Fibroblast of villous mesenchyme (primary cell): ENCODE results near the gene BANF2. TPM values are rescaled to one million over a fixed set of nuclear protein-coding genes. Genes with fewer than 3 reads are reported as not detected.

Experiments
- DNase-seq: peaks from one replicate; pipeline ENCODE4 v3.0.0-alpha.2; 2010; ENCODE audit warnings: low read depth
- H3K4me3 ChIP-seq: 2 replicates; pipeline ENCODE4 v1.5.1; 2011; ENCODE audit warnings: low read depth, mild to moderate bottlenecking, low read length
- CTCF ChIP-seq: IDR thresholded peaks from 2 replicates; pipeline ENCODE4 v1.5.1; 2012; ENCODE audit warnings: low read depth, mild to moderate bottlenecking, low read length; ENCODE audit not compliant: insufficient read depth
- total RNA-seq: library from RNA; depleted of rRNA; stranded (reverse); fragments of >200 nt; gene quantifications from 2 replicates; pipeline ENCODE4 v1.2.3, GENCODE V29; 2012

BANF2 gene
- not detected in 2 replicates for total RNA-seq

GRCh38 chr20:17699931-17700351, at the start of gene BANF2:
Gene BANF2, plus strand, starts transcription at chr20:17699966. Its CDS starts 25,060 bp downstream, at chr20:17725026.
- DNase-seq, result no peak
- no peak within 1 kb of the TSS for H3K4me3 ChIP-seq
- no peak for TF ChIP-seq CTCF

DNA sequence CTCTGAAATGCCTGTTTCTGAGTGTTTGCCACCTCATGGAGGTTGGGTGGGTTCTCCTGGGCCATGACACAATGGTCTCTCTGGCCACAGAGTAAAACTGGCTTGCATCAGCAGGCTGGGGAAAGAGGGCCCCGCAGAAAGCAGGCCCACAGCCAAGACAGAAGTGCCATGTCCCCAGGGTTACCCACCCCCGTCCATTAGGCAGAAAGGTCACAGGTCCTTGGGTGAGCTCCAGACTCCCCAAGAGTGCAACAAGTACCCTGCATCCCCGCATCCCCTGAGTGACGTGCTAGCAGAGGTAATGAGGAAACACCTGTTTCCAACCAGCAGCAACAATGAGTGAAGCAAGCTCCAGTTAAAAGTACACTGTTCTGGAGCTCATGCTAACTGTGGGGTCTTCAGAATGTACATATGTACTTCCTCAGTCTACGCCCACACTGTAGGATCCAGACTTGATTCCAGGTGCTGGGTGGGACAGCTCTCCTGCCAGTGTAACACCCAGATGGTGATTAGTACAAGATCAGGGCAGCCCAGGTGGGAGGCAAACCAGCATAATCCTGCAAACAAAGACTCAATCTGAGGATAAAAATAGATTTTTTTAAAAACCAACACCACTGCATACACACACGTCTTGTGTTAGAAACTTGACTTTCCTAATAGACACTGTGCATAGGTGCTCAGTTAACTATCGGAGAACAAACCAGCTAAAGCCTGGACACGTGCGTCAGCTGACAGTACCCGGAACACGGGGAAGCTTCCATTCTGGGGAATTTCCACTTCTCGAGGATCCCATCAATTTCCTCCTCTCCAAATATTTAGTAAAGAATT, 49.3 kb upstream of the BANF2 start:
- no peak for TF ChIP-seq CTCF
- no peak overlapping the region for H3K4me3 ChIP-seq
- no peak for DNase-seq

GRCh38 chr20:17651129-17651759, 48.5 kb upstream of the BANF2 start:
- H3K4me3 ChIP-seq, result no peak overlapping the region
- DNase-seq, result peak; percentile 73
- no peak for TF ChIP-seq CTCF

GRCh38 chr20:17651760-17652388, 47.9 kb upstream of the BANF2 start:
- no peak for TF ChIP-seq CTCF
- H3K4me3 ChIP-seq, result no peak overlapping the region
- peak; percentile 48 for DNase-seq

- no peak for TF ChIP-seq CTCF
- H3K4me3 ChIP-seq, result no peak overlapping the region
- DNase-seq, result no peak
These were observed 47.4 kb upstream of the BANF2 start for GRCh38 chr20:17652411-17652810.

DNA sequence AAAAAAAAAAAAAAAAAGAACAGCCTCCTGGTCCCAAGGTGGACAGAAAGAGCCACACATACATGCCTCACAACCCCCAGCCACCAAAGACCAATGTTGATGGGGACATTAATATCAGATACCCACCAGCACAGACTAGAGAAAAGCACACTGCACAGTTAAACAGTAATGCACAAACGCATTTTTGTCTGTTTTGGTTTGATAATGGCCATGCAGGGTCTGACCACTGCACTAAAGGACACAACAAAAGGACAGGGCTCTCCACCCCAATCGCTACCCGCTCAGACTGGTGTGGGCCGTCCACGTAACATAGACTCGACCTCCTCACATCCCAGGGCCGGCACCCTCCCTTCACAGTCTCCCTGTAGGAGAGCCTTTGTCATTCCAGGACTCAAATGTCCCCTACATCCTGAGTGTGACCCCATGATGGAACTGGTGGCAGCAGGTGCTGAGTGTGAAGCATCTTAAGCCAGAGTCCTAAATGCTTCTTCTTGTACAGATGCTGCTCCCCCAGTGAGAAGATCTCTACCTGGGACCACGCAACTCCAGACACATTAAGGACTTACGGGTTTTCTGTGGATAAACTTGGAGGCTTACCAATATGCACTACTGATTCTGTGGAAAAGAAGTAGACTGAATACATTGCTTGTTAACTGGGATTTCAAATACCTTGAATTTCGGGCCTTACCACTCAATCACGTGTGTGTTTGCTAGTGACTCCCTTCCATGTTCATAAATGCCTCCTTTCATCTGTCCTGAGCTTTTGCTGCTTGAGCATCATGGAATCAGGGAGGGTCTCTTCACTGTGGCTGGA, 45.7 kb upstream of the BANF2 start:
- DNase-seq, result no peak
- no peak for TF ChIP-seq CTCF
- no peak overlapping the region for H3K4me3 ChIP-seq
